Astrocyte of the cerebellum (primary cell): ENCODE data around the gene CLEC4D.

Experiments used
- DNase-seq: peaks from one replicate; pipeline ENCODE4 v3.0.0-alpha.2; 2011; ENCODE audit warnings: low read depth
- H3K4me3 ChIP-seq: 2 replicates; pipeline ENCODE4 v1.5.1; 2011; ENCODE audit warnings: mild to moderate bottlenecking, low read depth, low read length, moderate library complexity
- CTCF ChIP-seq: IDR thresholded peaks from 2 replicates; pipeline ENCODE4 v1.5.1; 2012; ENCODE audit warnings: low read length, low read depth, moderate library complexity, mild to moderate bottlenecking; ENCODE audit errors: missing control alignments
- in situ Hi-C: cut with HindIII; loops from 2 replicates; pipeline ENCODE4 v1.10.0; 2017; ENCODE audit warnings: low sequenced_read_pairs

CLEC4D gene

DNA sequence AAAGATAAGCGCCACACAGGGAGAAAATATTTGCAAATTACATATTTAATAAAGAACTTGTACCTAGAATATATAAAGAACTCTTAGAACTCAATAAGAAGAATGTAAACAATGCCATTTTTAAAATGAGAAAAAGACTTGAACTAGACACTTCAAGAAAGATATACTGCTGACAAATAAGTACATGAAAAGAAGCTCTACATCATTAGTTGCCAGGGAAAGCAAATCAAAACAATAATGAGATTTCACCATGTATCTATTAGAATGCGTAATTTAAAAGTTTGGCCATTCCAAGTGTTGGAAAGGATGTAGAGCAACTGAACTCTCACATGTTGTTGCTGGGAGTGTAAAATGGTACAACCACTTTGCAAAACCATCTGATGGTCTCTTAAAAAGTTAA, 34.3 kb downstream of the CLEC4D start:
- no peak for DNase-seq
- TF ChIP-seq CTCF: no peak
- in situ Hi-C loops: no loop called here
- H3K4me3 ChIP-seq: no peak overlapping the region

GRCh38 chr12:8548192-8548591, 34.9 kb downstream of the CLEC4D start:
- in situ Hi-C loops: no loop called here
- DNase-seq: no peak

GRCh38 chr12:8549381-8549780, 36.1 kb downstream of the CLEC4D start:
- H3K4me3 ChIP-seq: no peak overlapping the region
- DNase-seq: peak; percentile 27
- in situ Hi-C loops: no loop called here
- TF ChIP-seq CTCF: no peak

More at GRCh38 chr12:8548192-8548591, 34.9 kb downstream of the CLEC4D start:
- TF ChIP-seq CTCF: no peak
- no peak overlapping the region for H3K4me3 ChIP-seq

DNA sequence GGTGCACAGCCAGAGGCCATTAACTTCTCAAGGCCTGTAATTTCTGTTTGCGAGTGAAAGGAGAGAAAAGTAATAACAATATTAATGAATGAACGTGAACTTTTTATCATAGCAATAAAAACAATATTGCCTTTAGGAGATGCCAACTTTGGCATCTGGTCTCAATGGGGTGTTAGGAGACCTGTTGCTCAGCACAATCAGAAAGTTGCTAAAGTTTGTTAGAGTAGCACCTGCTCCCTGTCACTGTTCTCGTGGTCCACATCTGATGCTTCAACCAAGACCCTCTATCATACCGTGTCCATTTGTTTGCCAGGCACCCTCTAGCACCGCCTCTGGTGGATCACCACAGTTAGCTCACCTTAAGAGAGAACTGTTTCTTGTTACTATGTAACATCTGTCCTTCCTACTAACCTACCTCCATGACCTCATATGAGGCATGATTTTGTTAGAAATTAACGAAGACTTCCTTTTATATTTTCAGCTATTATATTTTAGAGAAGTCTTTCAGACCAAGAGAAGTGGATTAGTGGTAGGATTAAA, 39.9 kb downstream of the CLEC4D start:
- in situ Hi-C loops: no loop called here
- DNase-seq: no peak
- TF ChIP-seq CTCF: no peak
- no peak overlapping the region for H3K4me3 ChIP-seq

DNA sequence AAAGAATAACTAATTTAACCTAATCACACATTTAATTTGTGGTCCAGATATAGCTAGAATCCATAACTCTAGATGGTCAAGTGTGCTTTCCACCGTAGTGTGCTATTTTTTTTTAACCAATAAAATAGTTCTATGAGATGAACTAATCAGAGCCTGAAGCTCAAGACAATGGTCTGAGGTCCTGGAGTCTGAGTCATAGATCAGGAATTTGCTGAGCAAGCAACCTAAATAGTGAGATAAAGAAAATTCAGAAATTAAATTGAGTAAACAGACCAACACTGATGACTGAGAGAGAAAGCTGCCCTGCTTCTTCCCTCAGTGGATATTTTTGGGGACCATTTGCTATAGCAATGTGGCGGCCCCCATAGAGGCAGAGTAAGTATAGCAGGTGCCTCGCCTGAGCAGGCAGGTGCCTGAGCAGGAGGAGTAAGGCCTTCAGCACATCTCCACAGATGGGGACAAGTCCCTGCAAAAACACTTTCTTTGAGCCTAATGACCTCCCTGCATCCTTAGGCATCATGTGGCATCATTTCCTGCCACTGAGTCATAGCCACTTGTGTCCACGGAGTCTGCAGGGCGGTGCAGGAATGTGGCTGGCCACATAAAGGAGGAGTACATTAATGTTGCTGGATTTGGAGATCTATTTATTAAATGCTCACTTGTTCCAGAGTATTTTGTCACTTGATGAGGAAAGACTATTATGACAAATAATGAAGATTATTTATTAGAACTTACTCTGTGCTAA, 41.3 kb downstream of the CLEC4D start:
- no peak for TF ChIP-seq CTCF
- DNase-seq: peak; percentile 39
- in situ Hi-C loops: no loop called here
- H3K4me3 ChIP-seq: no peak overlapping the region

DNA sequence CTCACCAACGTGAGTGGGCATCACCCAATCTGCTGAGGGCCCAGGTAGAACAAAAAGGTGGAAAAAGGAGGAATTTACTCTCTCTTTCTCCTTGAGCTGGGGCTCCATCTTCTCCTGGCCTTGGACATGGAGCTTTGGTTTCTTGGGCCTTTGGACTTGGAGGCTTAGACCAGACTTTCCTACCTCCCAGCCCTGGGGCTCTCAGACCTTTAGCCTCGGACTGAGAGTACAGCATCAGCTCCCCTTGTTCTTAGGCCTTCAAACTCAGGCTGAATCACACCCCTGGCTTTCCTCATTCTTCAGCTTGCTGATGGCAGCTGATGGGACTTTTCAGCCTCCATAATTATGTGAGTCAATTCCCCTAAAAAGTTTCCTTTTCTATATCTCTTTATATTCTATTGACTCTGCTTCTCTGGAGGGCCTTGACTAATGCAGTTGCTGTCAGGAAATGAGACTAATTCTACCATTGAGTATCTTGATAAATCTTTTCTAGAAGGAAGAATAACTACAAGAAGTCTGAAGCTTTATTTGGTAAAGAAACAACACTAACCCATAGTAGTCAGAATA, 43.3 kb downstream of the CLEC4D start:
- DNase-seq: no peak
- in situ Hi-C loops: no loop called here
- no peak for TF ChIP-seq CTCF
- no peak overlapping the region for H3K4me3 ChIP-seq
